HepG2 (cell line): ENCODE results near the gene CRLF1. TPM values are rescaled to one million over a fixed set of nuclear protein-coding genes. Genes with fewer than 3 reads are reported as not detected.
A peak's percentile ranks its signal among the peaks of the same experiment; 100 is the strongest.

Experiments used
- HMGA1 ChIP-seq: sonication (generic); formaldehyde crosslinking; conservative IDR thresholded peaks from 2 replicates; pipeline ENCODE4 v1.4.0; 2020; ENCODE audit warnings: missing genetic modification reagents
- HOMEZ ChIP-seq: IDR thresholded peaks from 2 replicates; pipeline ENCODE4 v1.6.1; 2016; ENCODE audit warnings: low read depth
- KDM2A ChIP-seq: sonication (generic); formaldehyde crosslinking; IDR thresholded peaks from 2 replicates; pipeline ENCODE4 v1.4.0; 2020; ENCODE audit warnings: low read depth, missing genetic modification reagents, borderline replicate concordance
- MAX ChIP-seq: IDR thresholded peaks from 2 replicates; pipeline ENCODE4 v1.6.1; 2012; ENCODE audit warnings: inconsistent platforms
- TOPORS ChIP-seq: sonication (generic); formaldehyde crosslinking; IDR thresholded peaks from 2 replicates; pipeline ENCODE4 v1.8.0; 2023; ENCODE audit warnings: mild to moderate bottlenecking, missing genetic modification reagents
- ZMYM4 ChIP-seq: sonication (generic); formaldehyde crosslinking; IDR thresholded peaks from 2 replicates; pipeline ENCODE4 v1.8.1; 2023; ENCODE audit warnings: mild to moderate bottlenecking, missing genetic modification reagents
- ZNF205 ChIP-seq: IDR thresholded peaks from 2 replicates; pipeline ENCODE4 v1.6.1; 2018; ENCODE audit warnings: missing biosample characterization, missing genetic modification reagents
- ZNF367 ChIP-seq: sonication (generic); formaldehyde crosslinking; IDR thresholded peaks from 2 replicates; pipeline ENCODE4 v1.4.0; 2020; ENCODE audit warnings: missing genetic modification reagents, borderline replicate concordance
- ZNF468 ChIP-seq: sonication (generic); formaldehyde crosslinking; IDR thresholded peaks from 2 replicates; pipeline ENCODE4 v1.8.0; 2022; ENCODE audit warnings: mild to moderate bottlenecking, moderate library complexity, missing genetic modification reagents
- ZNF687 ChIP-seq: sonication (generic); formaldehyde crosslinking; IDR thresholded peaks from 2 replicates; pipeline ENCODE4 v1.5.1; 2020; ENCODE audit warnings: mild to moderate bottlenecking, missing genetic modification reagents, moderate library complexity
- ZNF740 ChIP-seq: sonication (generic); formaldehyde crosslinking; IDR thresholded peaks from 2 replicates; pipeline ENCODE4 v1.4.0; 2020; ENCODE audit warnings: missing genetic modification reagents
- ZNF777 ChIP-seq: sonication (generic); formaldehyde crosslinking; IDR thresholded peaks from 2 replicates; pipeline ENCODE4 v1.4.0; 2020; ENCODE audit warnings: missing genetic modification reagents
- ZNF891 ChIP-seq: sonication (generic); formaldehyde crosslinking; IDR thresholded peaks from 2 replicates; pipeline ENCODE4 v1.5.0; 2020; ENCODE audit warnings: mild to moderate bottlenecking, missing genetic modification reagents
- polyA plus RNA-seq, 8 experiments: library from polyadenylated mRNA; depleted of rRNA in 3 of 8; stranded (reverse) in 7 of 8; unstranded in 1 of 8; fragments of >200 nt; fragmentation: Illumina TruSeq in 4 of 8; extraction: Trizol in 4 of 8; gene quantifications; 2 replicates each; pipeline versions ENCODE4 v1.2.1 to v1.2.3, GENCODE V29; 2011 to 2016; ENCODE audit warnings: low read depth in 4 of 8, missing spikeins in 1 of 8, mixed read lengths in 1 of 8; ENCODE audit not compliant: insufficient read depth in 1 of 8
- total RNA-seq, 5 experiments: library from RNA; depleted of rRNA; stranded (reverse); fragments of >200 nt; fragmentation: Illumina TruSeq; extraction: Trizol; gene quantifications; 2 replicates each; pipeline ENCODE4 v1.2.3, GENCODE V29; 2016; ENCODE audit warnings: low read depth in 1 of 5
- TF ChIP-seq, protein P1 (sequence below): sonication (generic); formaldehyde crosslinking; IDR thresholded peaks from 2 replicates; pipeline ENCODE4 v1.4.0; 2020; ENCODE audit warnings: missing genetic modification reagents, borderline replicate concordance
- TF ChIP-seq, protein P2 (sequence below): sonication (generic); formaldehyde crosslinking; conservative IDR thresholded peaks from 2 replicates; pipeline ENCODE4 v1.8.0; 2022; ENCODE audit warnings: mild to moderate bottlenecking, moderate library complexity, missing genetic modification reagents

CRLF1 gene
- total and polyA plus RNA-seq, 2 of the 13 experiments (the other 11 are each of a cell fraction or from before 2014, with no cell fraction given), result 217 to 296 TPM

GRCh38 chr19:18606281-18607225 is at the start of gene CRLF1 (continued):
- TF ChIP-seq KDM2A (CRISPR knock-in tag), result peak; percentile 10; the same call in 1 of the 2 replicates
- TF ChIP-seq, protein P1, sequence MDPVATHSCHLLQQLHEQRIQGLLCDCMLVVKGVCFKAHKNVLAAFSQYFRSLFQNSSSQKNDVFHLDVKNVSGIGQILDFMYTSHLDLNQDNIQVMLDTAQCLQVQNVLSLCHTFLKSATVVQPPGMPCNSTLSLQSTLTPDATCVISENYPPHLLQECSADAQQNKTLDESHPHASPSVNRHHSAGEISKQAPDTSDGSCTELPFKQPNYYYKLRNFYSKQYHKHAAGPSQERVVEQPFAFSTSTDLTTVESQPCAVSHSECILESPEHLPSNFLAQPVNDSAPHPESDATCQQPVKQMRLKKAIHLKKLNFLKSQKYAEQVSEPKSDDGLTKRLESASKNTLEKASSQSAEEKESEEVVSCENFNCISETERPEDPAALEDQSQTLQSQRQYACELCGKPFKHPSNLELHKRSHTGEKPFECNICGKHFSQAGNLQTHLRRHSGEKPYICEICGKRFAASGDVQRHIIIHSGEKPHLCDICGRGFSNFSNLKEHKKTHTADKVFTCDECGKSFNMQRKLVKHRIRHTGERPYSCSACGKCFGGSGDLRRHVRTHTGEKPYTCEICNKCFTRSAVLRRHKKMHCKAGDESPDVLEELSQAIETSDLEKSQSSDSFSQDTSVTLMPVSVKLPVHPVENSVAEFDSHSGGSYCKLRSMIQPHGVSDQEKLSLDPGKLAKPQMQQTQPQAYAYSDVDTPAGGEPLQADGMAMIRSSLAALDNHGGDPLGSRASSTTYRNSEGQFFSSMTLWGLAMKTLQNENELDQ (CRISPR knock-in tag), result no peak
- TF ChIP-seq, protein P2, sequence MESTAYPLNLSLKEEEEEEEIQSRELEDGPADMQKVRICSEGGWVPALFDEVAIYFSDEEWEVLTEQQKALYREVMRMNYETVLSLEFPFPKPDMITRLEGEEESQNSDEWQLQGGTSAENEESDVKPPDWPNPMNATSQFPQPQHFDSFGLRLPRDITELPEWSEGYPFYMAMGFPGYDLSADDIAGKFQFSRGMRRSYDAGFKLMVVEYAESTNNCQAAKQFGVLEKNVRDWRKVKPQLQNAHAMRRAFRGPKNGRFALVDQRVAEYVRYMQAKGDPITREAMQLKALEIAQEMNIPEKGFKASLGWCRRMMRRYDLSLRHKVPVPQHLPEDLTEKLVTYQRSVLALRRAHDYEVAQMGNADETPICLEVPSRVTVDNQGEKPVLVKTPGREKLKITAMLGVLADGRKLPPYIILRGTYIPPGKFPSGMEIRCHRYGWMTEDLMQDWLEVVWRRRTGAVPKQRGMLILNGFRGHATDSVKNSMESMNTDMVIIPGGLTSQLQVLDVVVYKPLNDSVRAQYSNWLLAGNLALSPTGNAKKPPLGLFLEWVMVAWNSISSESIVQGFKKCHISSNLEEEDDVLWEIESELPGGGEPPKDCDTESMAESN (CRISPR knock-in tag), result no peak
- no peak for TF ChIP-seq ZMYM4 (CRISPR knock-in tag)
- no peak for TF ChIP-seq ZNF740 (CRISPR knock-in tag)
- no peak for TF ChIP-seq ZNF891 (CRISPR knock-in tag)
- TF ChIP-seq HMGA1 (CRISPR knock-in tag), result no peak
- peak; percentile 42; the same call in 1 of the 2 replicates for TF ChIP-seq ZNF367
- TF ChIP-seq TOPORS (CRISPR knock-in tag), result no peak
- TF ChIP-seq MAX, result peak; percentile 35; the same call in 1 of the 2 replicates
- no peak for TF ChIP-seq ZNF468 (CRISPR knock-in tag)
- no peak for TF ChIP-seq HOMEZ (CRISPR knock-in tag)
- peak; percentile 79 for TF ChIP-seq ZNF777 (CRISPR knock-in tag)
- TF ChIP-seq ZNF205 (CRISPR knock-in tag), result no peak
- TF ChIP-seq ZNF687 (CRISPR knock-in tag), result peak; percentile 7; the same call in 1 of the 2 replicates
